Measurements from ENCODE around the gene BTNL9.
"Not testable (repeated sequence)": the region's sequence is repeated elsewhere in the genome, so short reads cannot be mapped to it uniquely, and the experiment has no call there.

The BTNL9 gene

GRCh38 chr5:181039931-181040630, at the start of gene BTNL9:
Gene BTNL9 (plus strand): TSS chr5:181040266. CDS start chr5:181045490, 5,224 bp downstream.
- DNase-seq, result no peak

DNA sequence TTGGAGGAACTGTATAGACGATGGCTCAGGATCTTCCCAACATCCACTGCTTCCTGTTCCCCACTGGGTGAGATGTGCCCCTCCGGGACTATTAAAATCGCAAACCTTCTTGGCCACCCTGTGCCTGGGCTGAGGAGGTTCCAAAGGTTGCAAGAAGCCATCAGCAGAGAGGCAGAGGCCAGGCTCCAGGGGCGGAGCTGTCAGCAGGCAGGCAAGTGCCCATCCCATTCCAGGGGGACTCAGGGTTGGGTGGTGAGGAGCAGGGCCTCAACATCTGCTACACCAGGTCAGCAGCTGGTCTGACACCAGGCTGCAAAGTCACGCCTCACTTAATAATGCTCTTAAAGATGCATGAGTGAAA, 49.2 kb upstream of the BTNL9 start:
- no peak for DNase-seq

- no peak for DNase-seq
These were observed 38.1 kb upstream of the BTNL9 start for GRCh38 chr5:181001947-181002346.

- no peak for DNase-seq
These were observed 34.3 kb upstream of the BTNL9 start for GRCh38 chr5:181005791-181006190.

DNA sequence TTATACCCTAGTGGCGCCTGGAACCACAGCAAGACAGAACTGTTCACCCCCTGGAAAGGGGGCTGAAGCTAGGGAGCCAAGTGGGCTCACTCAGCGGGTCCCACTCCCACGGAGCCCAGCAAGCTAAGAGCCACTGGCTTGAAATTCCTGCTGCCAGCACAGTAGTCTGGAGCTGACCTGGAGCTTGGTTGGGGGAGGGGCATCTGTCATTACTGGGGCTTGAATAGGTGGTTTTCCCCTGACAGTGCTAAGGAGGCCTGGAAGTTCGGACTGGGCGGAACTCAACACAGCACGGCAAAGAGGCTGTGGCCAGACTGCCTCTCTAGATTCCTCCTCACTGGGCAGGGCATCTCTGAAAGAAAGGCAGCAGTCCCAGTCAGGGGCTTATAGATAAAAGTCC, 31.9 kb upstream of the BTNL9 start:
- DNase-seq, result no peak

- not testable (repeated sequence) for DNase-seq
These were observed 30.0 kb upstream of the BTNL9 start for GRCh38 chr5:181010018-181010417.

DNA sequence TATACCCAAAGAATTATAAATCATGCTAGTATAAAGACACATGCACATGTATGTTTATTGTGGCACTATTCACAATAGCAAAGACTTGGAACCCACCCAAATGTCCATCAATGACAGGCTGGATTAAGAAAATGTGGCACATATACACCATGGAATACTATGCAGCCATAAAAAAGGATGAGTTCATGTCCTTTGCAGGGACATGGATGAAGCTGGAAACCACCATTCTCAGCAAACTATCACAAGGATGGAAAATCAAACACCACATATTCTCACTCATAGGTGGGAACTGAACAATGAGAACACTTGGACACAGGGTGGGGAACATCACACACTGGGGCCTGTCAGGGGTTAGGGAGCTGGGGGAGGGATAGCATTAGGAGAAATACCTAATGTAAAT, 25.4 kb upstream of the BTNL9 start:
- DNase-seq, result not testable (repeated sequence)

DNA sequence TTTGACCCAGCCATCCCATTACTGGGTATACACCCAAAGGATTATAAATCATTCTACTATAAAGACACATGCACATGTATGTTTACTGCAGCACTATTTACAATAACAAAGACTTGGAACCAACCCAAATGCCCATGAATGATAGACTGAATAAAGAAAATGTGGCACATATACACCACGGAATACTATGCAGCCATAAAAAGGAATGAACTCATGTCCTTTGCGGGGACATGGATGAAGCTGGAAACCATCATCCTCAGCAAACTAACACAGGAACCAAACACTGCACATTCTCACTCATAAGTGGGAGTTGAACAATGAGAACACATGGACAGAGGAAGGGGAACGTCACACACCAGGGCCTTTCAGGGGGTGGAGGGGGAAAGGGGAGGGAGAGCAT, 22.6 kb upstream of the BTNL9 start:
- DNase-seq, result not testable (repeated sequence)

GRCh38 chr5:181020688-181021087, 19.4 kb upstream of the BTNL9 start:
- DNase-seq, result no peak

DNA sequence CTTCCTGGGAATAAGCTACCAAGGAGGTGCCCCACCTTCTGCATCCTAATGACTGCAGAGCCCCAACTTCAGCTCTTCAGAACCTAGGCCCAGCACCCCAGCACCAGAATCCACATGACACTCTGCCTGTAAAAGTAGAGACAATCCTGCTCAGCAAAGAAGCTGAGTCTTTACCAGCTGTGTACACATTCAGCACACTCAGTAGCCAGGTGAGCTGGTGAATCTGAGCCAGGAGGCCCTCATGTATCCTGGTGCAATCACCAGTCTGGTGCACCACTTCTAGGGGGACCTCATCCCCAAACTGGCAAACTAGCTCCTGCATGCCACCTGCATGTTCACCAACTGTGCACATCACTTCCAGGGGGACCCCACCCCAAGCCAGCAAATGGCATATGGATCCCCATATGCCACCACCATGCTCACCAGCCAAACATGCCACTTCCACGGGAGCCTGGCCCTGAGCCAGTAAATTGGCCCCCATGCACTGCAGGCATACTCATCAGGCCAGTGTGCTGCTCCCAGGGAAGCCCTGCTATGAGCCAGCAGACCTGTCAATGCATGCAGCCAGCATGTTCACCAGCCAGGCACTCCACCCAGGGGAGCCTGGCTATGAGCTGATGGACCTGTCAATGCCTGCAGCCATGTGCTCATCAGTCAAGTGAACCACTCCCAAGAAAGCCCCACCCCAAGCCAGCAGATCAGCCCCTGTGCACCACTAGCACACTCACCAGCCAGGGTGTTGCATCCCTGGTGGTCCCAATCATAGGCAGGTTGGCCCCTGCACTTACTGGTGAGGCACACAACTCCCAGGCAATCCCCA, 15.6 kb upstream of the BTNL9 start:
- no peak for DNase-seq

DNA sequence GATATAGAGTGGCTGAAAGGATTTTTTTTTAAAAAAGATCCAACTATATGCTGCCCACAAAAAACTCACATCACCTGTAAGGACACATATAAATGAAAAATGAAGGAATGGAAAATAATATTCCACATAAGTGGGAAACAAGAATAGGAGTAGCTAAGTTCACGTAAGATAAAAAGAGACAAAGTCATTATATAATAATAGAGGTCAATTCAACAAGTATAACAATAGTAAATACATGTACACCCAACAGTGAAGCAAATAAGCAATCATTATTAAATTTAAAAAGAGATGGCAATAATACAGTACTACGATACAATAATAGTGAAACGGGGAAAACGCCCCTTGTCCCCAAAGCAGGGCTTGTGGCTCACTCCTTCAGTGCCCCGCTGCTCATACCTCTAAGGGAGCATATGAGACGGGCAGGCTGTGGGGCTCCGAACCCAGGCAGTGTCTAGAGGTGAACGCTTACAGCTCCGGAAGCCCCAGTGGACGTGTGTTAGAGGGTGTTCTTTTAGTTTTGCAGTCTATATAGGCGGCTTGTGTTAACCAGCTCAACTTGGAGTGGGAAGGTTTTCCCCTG, 12.5 kb upstream of the BTNL9 start:
- DNase-seq, result no peak

- no peak for DNase-seq
These were observed 11.8 kb upstream of the BTNL9 start for GRCh38 chr5:181028032-181028819.

GRCh38 chr5:181031716-181032115, 8.3 kb upstream of the BTNL9 start:
- DNase-seq, result no peak

DNA sequence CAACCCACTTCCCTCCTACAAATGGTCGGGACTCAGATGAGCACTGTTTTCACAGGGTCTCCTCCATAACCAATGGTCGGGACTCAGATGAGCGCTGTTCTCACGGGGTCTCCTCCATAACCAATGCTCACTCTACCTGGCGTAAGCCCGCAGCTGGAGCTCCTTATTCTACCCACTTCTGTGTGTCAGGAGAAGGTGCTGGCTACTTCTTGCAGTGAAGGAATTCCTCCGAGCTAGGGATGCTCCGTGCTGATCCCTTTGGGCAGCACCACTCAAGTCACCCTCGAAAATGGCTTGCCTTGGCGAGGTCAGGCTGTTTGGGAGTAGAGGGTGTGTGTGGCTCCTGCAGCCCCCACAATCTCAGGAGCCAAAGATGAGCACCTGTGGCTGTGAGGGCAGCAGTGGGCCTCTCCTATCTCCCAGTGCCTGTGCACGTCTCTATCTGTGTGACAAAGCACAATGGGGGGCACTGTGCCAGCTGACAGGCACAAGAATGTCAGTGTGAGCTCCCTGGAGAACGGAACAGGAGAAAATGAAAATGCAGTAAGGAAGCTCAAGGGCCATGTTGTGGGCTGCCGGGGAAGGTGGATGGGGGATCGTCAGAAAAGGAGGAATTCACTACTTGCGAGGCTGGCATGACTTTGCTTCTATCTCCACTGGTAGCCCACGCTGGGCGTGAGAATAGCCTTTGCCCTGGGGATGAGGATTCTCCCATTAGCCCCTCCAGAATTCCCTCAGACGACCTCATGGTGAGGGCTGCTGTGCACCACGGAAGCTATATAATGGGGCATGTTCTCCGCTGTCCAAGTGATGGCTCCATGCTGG, 3.9 kb upstream of the BTNL9 start:
- DNase-seq, result no peak

DNA sequence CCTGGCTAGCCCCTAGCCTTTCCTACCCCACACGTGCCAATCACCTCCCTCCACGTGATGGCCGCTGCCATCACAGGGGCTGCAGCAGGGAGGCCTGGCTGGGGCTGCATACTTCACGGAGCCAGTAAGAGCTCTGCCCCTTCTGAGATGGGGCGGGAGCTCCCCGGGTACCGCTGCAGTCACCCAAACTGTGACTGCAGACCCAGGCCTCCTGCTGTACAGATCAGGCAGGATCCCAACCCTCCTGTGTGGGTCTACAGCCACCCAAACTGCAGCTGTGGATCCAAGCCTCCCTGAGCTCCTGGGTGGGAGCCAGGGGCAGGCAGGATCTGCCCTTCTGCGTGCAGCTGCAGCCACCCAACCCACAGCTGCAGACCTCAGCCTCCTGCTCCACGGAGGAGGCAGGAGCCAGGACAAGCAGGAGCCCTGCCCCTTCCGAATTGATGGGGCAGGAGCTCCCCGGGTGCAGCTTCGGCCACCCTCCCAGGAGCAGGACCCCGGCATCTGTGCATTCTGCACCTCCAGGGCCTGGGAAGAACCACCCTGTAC, 3.2 kb upstream of the BTNL9 start:
- no peak for DNase-seq

DNA sequence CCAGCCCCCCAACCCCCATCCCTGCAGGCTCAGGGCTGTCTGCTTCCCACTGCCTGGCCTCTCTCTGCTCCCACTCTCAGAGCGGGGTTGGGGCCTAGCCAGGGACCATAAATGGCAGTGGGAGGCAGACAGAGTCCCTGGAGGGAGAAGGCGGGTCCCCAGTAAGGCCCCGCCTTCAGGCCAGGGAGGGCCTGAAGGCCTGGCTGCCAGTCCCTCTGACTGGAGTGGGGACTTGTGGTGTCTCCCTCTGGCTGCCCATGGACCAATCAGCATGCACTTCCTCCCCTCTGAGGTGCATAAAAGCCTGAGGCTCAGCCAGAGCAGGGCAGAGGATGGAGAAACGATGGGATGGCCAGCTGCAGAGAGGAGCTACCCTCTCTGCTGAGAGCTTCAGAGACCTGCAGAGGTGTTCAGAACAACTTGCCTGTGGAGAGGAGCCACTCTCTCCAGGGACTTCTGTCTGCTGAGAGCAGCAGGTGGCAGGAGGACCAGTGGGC, 2.7 kb upstream of the BTNL9 start:
- no peak for DNase-seq

GRCh38 chr5:181039471-181039870, 595 bp upstream of the BTNL9 start:
- DNase-seq, result no peak

GRCh38 chr5:181040631-181040945, 522 bp downstream of the BTNL9 start:
- no peak for DNase-seq

DNA sequence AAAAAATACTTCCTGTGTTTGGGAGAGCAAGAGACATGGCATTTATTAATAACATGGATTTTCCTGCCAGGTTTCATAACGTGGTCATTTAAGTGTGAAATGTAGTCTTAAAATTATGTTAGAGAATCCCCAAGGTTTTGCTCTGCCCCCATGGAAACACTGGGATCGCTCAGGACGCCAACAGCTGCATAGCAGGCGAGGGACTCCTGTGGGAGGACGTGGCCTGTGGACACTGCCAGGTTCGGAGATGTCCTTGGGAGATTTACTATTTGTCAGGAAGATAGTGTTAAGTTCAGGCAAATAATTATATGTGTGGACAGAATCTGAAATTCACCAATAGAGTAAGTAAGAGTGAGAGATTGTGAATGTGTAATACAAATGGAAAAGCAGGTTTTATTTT, 977 bp downstream of the BTNL9 start:
- DNase-seq, result no peak

- no peak for DNase-seq
These were observed 2.1 kb downstream of the BTNL9 start for GRCh38 chr5:181042036-181042713.

DNA sequence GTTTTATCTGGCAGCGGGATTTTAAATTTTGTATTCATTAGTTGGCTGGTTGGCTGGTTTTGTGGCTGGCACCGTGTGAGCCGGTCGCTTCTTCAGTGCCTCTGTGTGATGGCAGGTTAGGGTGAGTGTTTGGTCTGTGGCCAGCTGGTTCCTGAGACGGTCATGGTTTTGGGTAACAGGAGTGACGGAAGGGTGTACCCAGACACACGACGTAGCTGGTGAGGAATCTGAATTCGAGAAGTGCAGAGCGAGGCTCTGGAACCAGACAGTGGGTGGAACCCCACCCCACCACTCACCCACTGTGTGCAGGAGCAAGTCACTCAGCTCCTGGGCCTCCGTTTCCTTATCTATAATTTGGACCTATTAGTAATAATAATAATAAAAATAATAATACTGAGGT, 2.7 kb downstream of the BTNL9 start:
- no peak for DNase-seq
